MM.1S (cell line): Measurements from ENCODE around the gene ANKRD30A.
"Not testable (repeated sequence)": the region's sequence is repeated elsewhere in the genome, so short reads cannot be mapped to it uniquely, and the experiment has no call there.

Source experiments
- DNase-seq: peaks from one replicate; pipeline ENCODE4 v3.0.0-alpha.2; 2015
- H2AFZ ChIP-seq: fragments of 300-600 bp; sonication (generic); 2 replicates; pipeline ENCODE4 v1.6.0; 2016; ENCODE audit warnings: antibody characterized with exemption, low read length
- H3F3A ChIP-seq: fragments of 300-600 bp; sonication (generic); 2 replicates; pipeline ENCODE4 v1.6.1; 2016; ENCODE audit warnings: mild to moderate bottlenecking, antibody characterized with exemption, low read length, moderate library complexity, mixed read lengths; ENCODE audit not compliant: insufficient read depth
- H3K27ac ChIP-seq: fragments of 300-600 bp; sonication (generic); 2 replicates; pipeline ENCODE4 v1.5.1; 2016; ENCODE audit warnings: mild to moderate bottlenecking, low read length
- H3K27me3 ChIP-seq: fragments of 300-600 bp; sonication (generic); replicated peaks from 2 replicates; pipeline ENCODE4 v1.6.0; 2016; ENCODE audit warnings: low read length; ENCODE audit not compliant: insufficient read depth
- H3K36me3 ChIP-seq: fragments of 300-600 bp; sonication (generic); replicated peaks from 2 replicates; pipeline ENCODE4 v1.6.1; 2016; ENCODE audit warnings: mild to moderate bottlenecking, low read length, mixed read lengths; ENCODE audit not compliant: insufficient read depth
- H3K4me1 ChIP-seq: fragments of 300-600 bp; sonication (generic); 2 replicates; pipeline ENCODE4 v1.6.1; 2016; ENCODE audit warnings: low read length, mixed read lengths
- H3K4me2 ChIP-seq: fragments of 300-600 bp; sonication (generic); 2 replicates; pipeline ENCODE4 v1.6.0; 2016; ENCODE audit warnings: low read depth, low read length
- H3K4me3 ChIP-seq: fragments of 300-600 bp; sonication (generic); 2 replicates; pipeline ENCODE4 v1.5.1; 2016; ENCODE audit warnings: low read length, mixed read lengths
- H3K79me2 ChIP-seq: fragments of 300-600 bp; sonication (generic); 2 replicates; pipeline ENCODE4 v1.6.1; 2016; ENCODE audit warnings: mixed run types, low read length, mixed read lengths
- H3K9ac ChIP-seq: fragments of 300-600 bp; sonication (generic); 2 replicates; pipeline ENCODE4 v1.6.1; 2016; ENCODE audit warnings: low read length, mixed read lengths
- H3K9me2 ChIP-seq: fragments of 300-600 bp; sonication (generic); replicated peaks from 2 replicates; pipeline ENCODE4 v1.6.1; 2016; ENCODE audit warnings: mild to moderate bottlenecking, low read length, mixed read lengths; ENCODE audit not compliant: insufficient read depth
- H3K9me3 ChIP-seq: fragments of 300-600 bp; sonication (generic); replicated peaks from 2 replicates; pipeline ENCODE4 v1.6.1; 2016; ENCODE audit warnings: mild to moderate bottlenecking, low read length, mixed read lengths; ENCODE audit not compliant: insufficient read depth
- H4K20me1 ChIP-seq: fragments of 300-600 bp; sonication (generic); 2 replicates; pipeline ENCODE4 v1.6.1; 2016; ENCODE audit warnings: mild to moderate bottlenecking, low read length, moderate library complexity, mixed read lengths; ENCODE audit not compliant: insufficient read depth
- CTCF ChIP-seq: fragments of 300-600 bp; sonication (generic); IDR thresholded peaks from 2 replicates; pipeline ENCODE4 v1.5.1; 2016; ENCODE audit warnings: antibody characterized with exemption, low read length, mixed read lengths
- EZH2 ChIP-seq: fragments of 300-600 bp; sonication (generic); optimal IDR thresholded peaks from 2 replicates; pipeline ENCODE3; 2017; ENCODE audit warnings: low read depth, mild to moderate bottlenecking, antibody characterized with exemption, low read length, mixed read lengths
- EZH2phosphoT487 ChIP-seq: fragments of 300-600 bp; sonication (generic); IDR thresholded peaks from 2 replicates; pipeline ENCODE4 v1.6.1; 2018; ENCODE audit warnings: antibody characterized with exemption, low read length

Gene ANKRD30A

GRCh38 chr10:37125921-37126320 lies 523 bp downstream of the ANKRD30A start:
- Histone ChIP-seq H3K27ac (no peak overlapping the region), H3K36me3 (no peaks in the 10 kb centered on the region), H3K4me1 (no peaks in the 10 kb centered on the region), H2AFZ (no peak overlapping the region), H4K20me1 (no peaks in the 10 kb centered on the region), H3K9me3 (no peaks in the 10 kb centered on the region), H3K27me3 (no peaks in the 10 kb centered on the region), H3K4me2 (no peak overlapping the region), H3K79me2 (no peaks in the 10 kb centered on the region), H3K9me2 (no peaks in the 10 kb centered on the region), H3K4me3 (no peak overlapping the region), H3F3A (no peaks in the 10 kb centered on the region), H3K9ac (no peak overlapping the region)
- TF ChIP-seq EZH2, result no peak
- no peak for DNase-seq

GRCh38 chr10:37146443-37146842 lies 21.0 kb downstream of the ANKRD30A start:
- no peak for DNase-seq
- no peaks in the 10 kb centered on the region for H3F3A ChIP-seq

GRCh38 chr10:37162430-37162829 lies 37.0 kb downstream of the ANKRD30A start:
- not testable (repeated sequence) for H3F3A ChIP-seq, H3K4me1 ChIP-seq, DNase-seq, H4K20me1 ChIP-seq, H2AFZ ChIP-seq, H3K9ac ChIP-seq, H3K9me2 ChIP-seq, H3K27ac ChIP-seq, H3K27me3 ChIP-seq, H3K79me2 ChIP-seq, H3K36me3 ChIP-seq, H3K4me2 ChIP-seq, H3K4me3 ChIP-seq, H3K9me3 ChIP-seq

More at GRCh38 chr10:37146443-37146842, 21.0 kb downstream of the ANKRD30A start:
- Histone ChIP-seq H3K9me3 (no peaks in the 10 kb centered on the region), H3K79me2 (no peaks in the 10 kb centered on the region), H2AFZ (no peak overlapping the region), H3K4me3 (no peak overlapping the region), H3K9me2 (no peaks in the 10 kb centered on the region), H4K20me1 (no peaks in the 10 kb centered on the region), H3K4me2 (no peak overlapping the region), H3K9ac (no peak overlapping the region), H3K27me3 (no peaks in the 10 kb centered on the region), H3K4me1 (no peaks in the 10 kb centered on the region), H3K27ac (no peak overlapping the region), H3K36me3 (no peaks in the 10 kb centered on the region)
- TF ChIP-seq EZH2 (no peak), EZH2phosphoT487 (no peak), CTCF (no peak)

DNA sequence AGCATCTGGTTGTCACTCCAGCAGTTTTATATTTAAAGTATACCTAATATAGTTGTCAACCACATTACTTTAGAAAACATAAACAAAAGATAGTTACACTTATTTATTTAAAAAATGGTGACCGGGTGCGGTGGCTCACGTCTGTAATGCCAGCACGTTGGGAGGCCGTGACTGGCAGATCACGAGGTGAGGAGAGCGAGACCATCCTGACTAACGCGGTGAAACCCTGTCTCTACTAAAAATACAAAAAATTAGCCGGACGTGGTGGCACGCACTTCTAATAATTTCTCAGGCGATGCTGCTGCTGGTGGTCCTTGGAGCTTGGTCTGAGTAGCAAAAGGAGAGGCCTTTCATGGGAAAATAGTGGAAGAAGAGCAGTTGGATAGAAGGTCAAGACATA lies 46.5 kb downstream of the ANKRD30A start:
- H3K9me2 ChIP-seq, H3K36me3 ChIP-seq, H3K9ac ChIP-seq, H3F3A ChIP-seq, H3K4me3 ChIP-seq, H3K27ac ChIP-seq, DNase-seq, H3K9me3 ChIP-seq, H3K27me3 ChIP-seq, H4K20me1 ChIP-seq, H2AFZ ChIP-seq, H3K79me2 ChIP-seq, H3K4me1 ChIP-seq, H3K4me2 ChIP-seq: not testable (repeated sequence)

DNA sequence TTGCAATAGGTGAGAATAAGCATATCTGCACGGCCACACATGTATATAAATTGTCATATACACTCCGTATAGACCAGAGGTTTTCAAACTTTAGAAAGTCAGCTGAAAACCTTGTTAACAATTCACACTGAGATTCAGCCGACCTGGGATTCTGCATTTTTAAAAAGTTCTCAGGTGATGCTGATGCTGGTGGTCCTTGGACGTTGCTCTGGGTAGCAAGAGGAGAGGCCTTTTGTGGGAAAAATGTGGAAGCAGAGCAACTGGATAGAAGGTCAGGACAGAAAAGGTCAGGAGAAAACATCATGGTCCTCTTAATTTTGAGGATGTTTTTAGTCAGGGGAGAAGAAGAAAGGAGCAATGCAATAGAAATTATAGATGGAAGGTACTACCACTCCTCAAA lies 52.9 kb downstream of the ANKRD30A start:
- H3K79me2 ChIP-seq, DNase-seq, H3K9me3 ChIP-seq, H3K4me2 ChIP-seq, H3K36me3 ChIP-seq, H3K9me2 ChIP-seq, H3K4me1 ChIP-seq, H2AFZ ChIP-seq, H3K4me3 ChIP-seq, H3K27me3 ChIP-seq, H3F3A ChIP-seq, H3K9ac ChIP-seq, H4K20me1 ChIP-seq, H3K27ac ChIP-seq: not testable (repeated sequence)

DNA sequence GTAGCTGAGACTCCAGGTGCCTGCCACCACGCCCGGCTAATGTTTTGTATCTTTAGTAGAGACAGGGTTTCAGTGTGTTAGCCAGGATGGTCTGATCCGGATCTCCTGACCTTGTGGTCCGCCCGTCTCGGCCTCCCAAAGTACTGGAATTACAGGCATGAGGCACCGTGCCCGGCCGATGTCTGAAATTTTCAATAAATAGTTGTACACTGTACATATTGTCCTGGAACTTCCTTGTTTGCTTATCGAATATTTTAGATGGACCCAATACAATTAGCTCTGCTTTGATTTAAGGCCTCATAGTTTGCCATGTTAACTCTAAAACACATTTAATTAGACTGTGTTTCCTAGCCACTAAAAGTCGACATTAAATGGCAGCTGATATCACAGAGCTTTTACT lies 57.3 kb downstream of the ANKRD30A start:
- H2AFZ ChIP-seq, H3K4me3 ChIP-seq, H3K36me3 ChIP-seq, H3K4me1 ChIP-seq, H3K4me2 ChIP-seq, H3K9me2 ChIP-seq, H3K9ac ChIP-seq, H3K27ac ChIP-seq, H4K20me1 ChIP-seq, H3F3A ChIP-seq, H3K27me3 ChIP-seq, H3K9me3 ChIP-seq, DNase-seq, H3K79me2 ChIP-seq: not testable (repeated sequence)
